ENCODE results near the gene FMNL1.

Gene FMNL1

GRCh38 chr17:45257115-45257514 is 35.4 kb downstream of the FMNL1 start:
- peaks cover 8% of the 10 kb centered on the region for H3K27me3 ChIP-seq (ENCODE audit: control insufficient read depth, insufficient read depth, low read length, poor library complexity, severe bottlenecking)
- no peaks in the 10 kb centered on the region for H3K36me3 ChIP-seq (ENCODE audit: control insufficient read depth, insufficient read depth, low read length)
- no peak overlapping the region for H3K27ac ChIP-seq (ENCODE audit: insufficient read depth, low read depth, low read length, poor library complexity, severe bottlenecking)
- 68 to 71% methylated on average over 16 of the region's 16 CpGs for WGBS, 2 experiments
- no peaks in the 10 kb centered on the region for H3K9me3 ChIP-seq (ENCODE audit: control insufficient read depth, low read length)
- no peak overlapping the region for H3K4me3 ChIP-seq (ENCODE audit: insufficient read depth, low read depth, low read length)
- no peaks in the 10 kb centered on the region for H3K4me1 ChIP-seq (ENCODE audit: control insufficient read depth, insufficient read depth, low read length)

DNA sequence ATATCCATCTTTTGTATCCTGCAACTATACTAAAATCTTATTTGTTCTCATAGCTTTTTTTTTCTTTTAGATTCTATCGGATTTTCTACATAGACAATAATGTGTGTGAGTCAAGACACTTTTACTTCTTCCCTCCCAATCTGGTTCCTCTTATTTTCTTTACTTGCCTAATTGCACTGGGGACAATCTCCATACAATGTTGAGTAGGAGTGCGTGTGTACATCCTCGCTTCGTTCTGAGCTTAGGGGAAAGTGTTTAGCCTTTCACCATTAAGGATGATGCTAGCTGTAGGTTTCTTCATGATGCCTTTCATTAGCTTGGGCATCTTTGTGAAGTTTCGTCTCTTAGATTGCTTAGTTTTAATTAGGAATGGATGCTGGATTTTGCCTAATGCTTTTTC is 37.3 kb downstream of the FMNL1 start:
- Histone ChIP-seq H3K27me3 (ENCODE audit: control insufficient read depth, insufficient read depth, low read length, poor library complexity, severe bottlenecking) (peaks cover 10% of the 10 kb centered on the region), H3K36me3 (ENCODE audit: control insufficient read depth, insufficient read depth, low read length) (no peaks in the 10 kb centered on the region), H3K4me1 (ENCODE audit: control insufficient read depth, insufficient read depth, low read length) (peaks cover 7% of the 10 kb centered on the region), H3K9me3 (ENCODE audit: control insufficient read depth, low read length) (no peaks in the 10 kb centered on the region), H3K27ac (ENCODE audit: insufficient read depth, low read depth, low read length, poor library complexity, severe bottlenecking) (no peak overlapping the region), H3K4me3 (ENCODE audit: insufficient read depth, low read depth, low read length) (no peak overlapping the region)
- 68 to 78% methylated on average over 5 of the region's 5 CpGs for WGBS, 2 experiments

GRCh38 chr17:45260204-45260783 is 38.6 kb downstream of the FMNL1 start:
- H3K27ac ChIP-seq (ENCODE audit: insufficient read depth, low read depth, low read length, poor library complexity, severe bottlenecking): no peak overlapping the region
- peaks cover 10% of the 10 kb centered on the region for H3K27me3 ChIP-seq (ENCODE audit: control insufficient read depth, insufficient read depth, low read length, poor library complexity, severe bottlenecking)
- no peaks in the 10 kb centered on the region for H3K9me3 ChIP-seq (ENCODE audit: control insufficient read depth, low read length)
- no peak overlapping the region for H3K4me3 ChIP-seq (ENCODE audit: insufficient read depth, low read depth, low read length)
- peaks cover 7% of the 10 kb centered on the region for H3K4me1 ChIP-seq (ENCODE audit: control insufficient read depth, insufficient read depth, low read length)
- H3K36me3 ChIP-seq (ENCODE audit: control insufficient read depth, insufficient read depth, low read length): no peaks in the 10 kb centered on the region
- WGBS, 2 experiments: 89 to 91% methylated on average over 7 of the region's 7 CpGs

DNA sequence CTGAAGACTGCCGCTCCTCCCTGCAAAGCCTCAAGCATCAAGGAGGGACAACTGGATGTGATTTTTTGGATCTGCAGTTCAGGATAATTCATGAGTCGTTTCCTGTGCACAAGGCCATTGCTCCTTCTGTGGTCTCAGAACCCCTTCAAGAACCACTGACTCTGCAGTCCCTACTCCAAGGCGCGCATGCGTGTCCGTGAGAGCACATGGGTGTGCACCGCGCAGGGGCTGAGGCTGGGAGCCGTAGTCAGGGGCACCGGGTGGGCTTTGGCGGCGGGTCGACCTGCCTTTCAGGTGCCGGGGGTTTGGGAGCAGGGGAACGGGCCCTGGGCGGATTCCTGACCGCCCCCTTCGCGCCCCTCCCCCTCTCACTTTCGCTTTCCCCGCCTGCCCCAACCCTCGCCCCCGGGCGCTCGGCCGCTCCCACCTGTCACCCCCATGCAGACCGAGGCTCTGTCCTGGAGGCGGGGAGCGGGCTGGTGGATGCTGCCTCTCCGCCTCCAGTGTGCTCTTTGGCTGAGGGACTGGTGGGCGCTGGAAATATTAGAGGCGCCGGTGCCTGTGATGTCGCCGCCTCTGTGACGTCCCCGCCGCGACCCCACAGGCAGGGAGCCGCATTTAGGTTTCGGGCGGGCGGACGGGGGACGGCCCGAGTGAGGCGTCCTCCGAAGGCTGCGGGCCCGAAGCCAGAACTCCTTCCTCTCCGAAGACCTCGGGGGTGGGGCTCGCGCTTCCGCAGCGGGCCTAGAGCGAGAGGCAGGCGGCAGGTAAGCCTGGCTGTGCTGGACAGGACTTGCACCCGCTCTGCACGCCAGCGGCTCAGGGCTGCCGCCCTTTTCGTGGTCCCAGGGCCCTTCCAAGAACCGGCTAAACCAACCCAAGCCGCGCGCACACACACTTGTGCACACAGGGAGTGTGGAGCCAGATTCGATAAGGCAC is 40.2 kb downstream of the FMNL1 start, which contains the start of gene SPATA32:
SPATA32 (minus strand) TSS at position 518 of the 939 bp plus-strand sequence; CDS start at position 440, 78 bp downstream.
- WGBS, 2 experiments: 9 to 11% methylated on average over 66 to 68 of the region's 68 CpGs
- H3K4me1 ChIP-seq (ENCODE audit: control insufficient read depth, insufficient read depth, low read length): peaks cover 7% of the 10 kb centered on the region
- no peaks in the 10 kb centered on the region for H3K9me3 ChIP-seq (ENCODE audit: control insufficient read depth, low read length)
- no peaks in the 10 kb centered on the region for H3K36me3 ChIP-seq (ENCODE audit: control insufficient read depth, insufficient read depth, low read length)
- H3K27ac ChIP-seq (ENCODE audit: insufficient read depth, low read depth, low read length, poor library complexity, severe bottlenecking): no peak within 1 kb of the TSS
- H3K4me3 ChIP-seq (ENCODE audit: insufficient read depth, low read depth, low read length): peak within 1 kb of the TSS; percentile 50
- H3K27me3 ChIP-seq (ENCODE audit: control insufficient read depth, insufficient read depth, low read length, poor library complexity, severe bottlenecking): peaks cover 10% of the 10 kb centered on the region

GRCh38 chr17:45262516-45263476 is 41.1 kb downstream of the FMNL1 start:
- Histone ChIP-seq H3K27me3 (ENCODE audit: control insufficient read depth, insufficient read depth, low read length, poor library complexity, severe bottlenecking) (peaks cover 10% of the 10 kb centered on the region), H3K9me3 (ENCODE audit: control insufficient read depth, low read length) (no peaks in the 10 kb centered on the region), H3K36me3 (ENCODE audit: control insufficient read depth, insufficient read depth, low read length) (peaks cover 3% of the 10 kb centered on the region), H3K4me1 (ENCODE audit: control insufficient read depth, insufficient read depth, low read length) (peaks cover 7% of the 10 kb centered on the region), H3K4me3 (ENCODE audit: insufficient read depth, low read depth, low read length) (peak overlapping the region; percentile 50), H3K27ac (ENCODE audit: insufficient read depth, low read depth, low read length, poor library complexity, severe bottlenecking) (no peak overlapping the region)
- WGBS, 2 experiments: 77 to 79% methylated on average over 18 of the region's 18 CpGs

DNA sequence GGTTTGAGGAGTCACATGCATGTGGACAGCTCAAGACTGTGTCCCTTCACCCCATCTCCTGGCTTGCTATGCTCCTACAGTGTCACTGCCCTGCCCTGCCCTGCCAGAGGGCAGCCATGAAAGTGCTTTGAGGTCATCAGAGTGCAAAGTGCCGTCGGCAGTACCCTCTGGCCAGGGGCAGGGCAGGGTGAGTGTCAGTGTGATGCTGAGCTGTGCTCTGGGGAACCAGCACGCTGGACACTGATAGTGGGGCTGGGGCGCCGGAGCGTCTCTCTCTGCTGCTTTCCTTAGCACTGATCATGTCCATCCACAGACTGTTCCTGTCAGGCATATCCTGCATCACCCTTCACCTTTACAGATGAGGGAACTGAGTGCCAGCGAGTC is 41.8 kb downstream of the FMNL1 start:
- 94% methylated on average over 7 of the region's 7 CpGs for WGBS, 2 experiments
- H3K4me1 ChIP-seq (ENCODE audit: control insufficient read depth, insufficient read depth, low read length): peaks cover 7% of the 10 kb centered on the region
- H3K27me3 ChIP-seq (ENCODE audit: control insufficient read depth, insufficient read depth, low read length, poor library complexity, severe bottlenecking): peaks cover 10% of the 10 kb centered on the region
- no peak overlapping the region for H3K27ac ChIP-seq (ENCODE audit: insufficient read depth, low read depth, low read length, poor library complexity, severe bottlenecking)
- H3K4me3 ChIP-seq (ENCODE audit: insufficient read depth, low read depth, low read length): no peak overlapping the region
- H3K36me3 ChIP-seq (ENCODE audit: control insufficient read depth, insufficient read depth, low read length): peaks cover 8% of the 10 kb centered on the region
- H3K9me3 ChIP-seq (ENCODE audit: control insufficient read depth, low read length): no peaks in the 10 kb centered on the region

DNA sequence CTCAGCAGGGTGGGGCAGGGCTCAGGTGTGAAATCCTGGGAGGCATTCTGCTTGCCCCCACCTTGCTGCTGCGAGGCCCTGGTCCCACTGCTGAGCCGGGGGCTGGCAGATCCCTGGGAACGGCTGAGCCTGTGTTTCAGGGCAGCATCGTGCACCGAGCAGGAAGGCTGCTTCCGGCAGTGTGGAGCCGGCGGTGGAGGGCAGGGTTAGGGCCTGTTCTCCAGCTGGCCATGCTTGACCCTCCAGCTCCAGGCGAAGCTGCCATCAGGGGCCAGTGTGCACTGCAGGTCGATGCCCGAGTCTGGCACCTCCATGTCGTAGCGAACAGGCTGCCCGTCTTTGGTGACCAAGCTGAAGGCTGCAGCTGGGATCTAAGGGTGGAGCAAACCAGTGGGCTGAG is 42.7 kb downstream of the FMNL1 start:
- 95 to 96% methylated on average over 14 of the region's 14 CpGs for WGBS, 2 experiments
- H3K4me3 ChIP-seq (ENCODE audit: insufficient read depth, low read depth, low read length): no peak overlapping the region
- no peak overlapping the region for H3K27ac ChIP-seq (ENCODE audit: insufficient read depth, low read depth, low read length, poor library complexity, severe bottlenecking)
- peaks cover 10% of the 10 kb centered on the region for H3K27me3 ChIP-seq (ENCODE audit: control insufficient read depth, insufficient read depth, low read length, poor library complexity, severe bottlenecking)
- H3K4me1 ChIP-seq (ENCODE audit: control insufficient read depth, insufficient read depth, low read length): peaks cover 7% of the 10 kb centered on the region
- no peaks in the 10 kb centered on the region for H3K9me3 ChIP-seq (ENCODE audit: control insufficient read depth, low read length)
- peaks cover 16% of the 10 kb centered on the region for H3K36me3 ChIP-seq (ENCODE audit: control insufficient read depth, insufficient read depth, low read length)

DNA sequence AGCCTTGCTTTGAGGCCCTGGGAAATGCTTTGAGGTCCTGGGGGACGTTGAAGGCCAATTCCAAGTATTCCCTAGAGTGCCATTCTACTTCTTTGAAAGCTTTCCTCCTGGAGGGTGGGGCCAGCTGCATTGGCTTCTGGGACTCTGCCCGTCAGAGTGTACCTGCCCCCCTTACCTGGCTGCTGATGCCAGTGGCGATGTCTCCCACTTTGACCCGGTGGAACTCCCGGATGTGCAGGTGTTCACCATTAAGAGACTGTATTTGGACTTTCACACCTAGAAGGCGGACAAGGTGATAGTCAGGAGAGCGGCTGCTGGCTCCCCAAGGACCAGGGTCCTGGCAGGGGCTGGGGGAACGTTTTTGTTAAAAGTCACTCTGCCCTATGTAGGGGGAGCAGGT is 43.3 kb downstream of the FMNL1 start:
- Histone ChIP-seq H3K27ac (ENCODE audit: insufficient read depth, low read depth, low read length, poor library complexity, severe bottlenecking) (no peak overlapping the region), H3K36me3 (ENCODE audit: control insufficient read depth, insufficient read depth, low read length) (peaks cover 21% of the 10 kb centered on the region), H3K4me3 (ENCODE audit: insufficient read depth, low read depth, low read length) (no peak overlapping the region), H3K4me1 (ENCODE audit: control insufficient read depth, insufficient read depth, low read length) (peaks cover 7% of the 10 kb centered on the region), H3K27me3 (ENCODE audit: control insufficient read depth, insufficient read depth, low read length, poor library complexity, severe bottlenecking) (peaks cover 10% of the 10 kb centered on the region), H3K9me3 (ENCODE audit: control insufficient read depth, low read length) (no peaks in the 10 kb centered on the region)
- WGBS, 2 experiments: 90 to 93% methylated on average over 8 of the region's 8 CpGs

DNA sequence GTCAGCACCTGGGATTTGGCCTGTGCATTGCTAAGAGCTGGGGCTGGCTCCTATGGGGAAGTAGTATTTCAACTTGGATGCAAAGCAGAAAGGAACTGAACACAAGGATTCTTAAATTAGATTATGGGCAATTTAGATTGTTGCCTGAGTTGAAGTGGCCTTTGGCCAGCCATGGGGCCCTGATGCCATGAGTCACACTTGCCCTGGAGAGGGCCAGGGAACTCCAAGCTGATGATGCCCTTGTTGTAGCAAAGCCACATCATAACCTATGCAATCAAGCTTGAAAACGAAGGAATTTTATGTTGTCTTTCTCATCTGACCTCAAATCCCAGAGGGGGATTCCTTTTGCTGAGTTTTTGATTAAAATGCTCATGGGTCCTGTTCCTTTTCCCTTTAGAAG is 44.1 kb downstream of the FMNL1 start:
- H3K4me3 ChIP-seq (ENCODE audit: insufficient read depth, low read depth, low read length): no peak overlapping the region
- H3K36me3 ChIP-seq (ENCODE audit: control insufficient read depth, insufficient read depth, low read length): peaks cover 29% of the 10 kb centered on the region
- no peak overlapping the region for H3K27ac ChIP-seq (ENCODE audit: insufficient read depth, low read depth, low read length, poor library complexity, severe bottlenecking)
- no peaks in the 10 kb centered on the region for H3K9me3 ChIP-seq (ENCODE audit: control insufficient read depth, low read length)
- peaks cover 7% of the 10 kb centered on the region for H3K4me1 ChIP-seq (ENCODE audit: control insufficient read depth, insufficient read depth, low read length)
- peaks cover 5% of the 10 kb centered on the region for H3K27me3 ChIP-seq (ENCODE audit: control insufficient read depth, insufficient read depth, low read length, poor library complexity, severe bottlenecking)
- WGBS, 2 experiments: 94 to 96% methylated on average over 1 of the region's 1 CpG

All from ectodermal cell (in vitro differentiated cells).